GM21515 (cell line): Measurements from ENCODE around the gene PRKAR2B.

ENCODE experiments used
- ATAC-seq: cut with Tn5 transposase; IDR thresholded peaks from one replicate; pipeline ENCODE4 v1.9.1; 2021; ENCODE audit not compliant: unreplicated experiment

The PRKAR2B gene

DNA sequence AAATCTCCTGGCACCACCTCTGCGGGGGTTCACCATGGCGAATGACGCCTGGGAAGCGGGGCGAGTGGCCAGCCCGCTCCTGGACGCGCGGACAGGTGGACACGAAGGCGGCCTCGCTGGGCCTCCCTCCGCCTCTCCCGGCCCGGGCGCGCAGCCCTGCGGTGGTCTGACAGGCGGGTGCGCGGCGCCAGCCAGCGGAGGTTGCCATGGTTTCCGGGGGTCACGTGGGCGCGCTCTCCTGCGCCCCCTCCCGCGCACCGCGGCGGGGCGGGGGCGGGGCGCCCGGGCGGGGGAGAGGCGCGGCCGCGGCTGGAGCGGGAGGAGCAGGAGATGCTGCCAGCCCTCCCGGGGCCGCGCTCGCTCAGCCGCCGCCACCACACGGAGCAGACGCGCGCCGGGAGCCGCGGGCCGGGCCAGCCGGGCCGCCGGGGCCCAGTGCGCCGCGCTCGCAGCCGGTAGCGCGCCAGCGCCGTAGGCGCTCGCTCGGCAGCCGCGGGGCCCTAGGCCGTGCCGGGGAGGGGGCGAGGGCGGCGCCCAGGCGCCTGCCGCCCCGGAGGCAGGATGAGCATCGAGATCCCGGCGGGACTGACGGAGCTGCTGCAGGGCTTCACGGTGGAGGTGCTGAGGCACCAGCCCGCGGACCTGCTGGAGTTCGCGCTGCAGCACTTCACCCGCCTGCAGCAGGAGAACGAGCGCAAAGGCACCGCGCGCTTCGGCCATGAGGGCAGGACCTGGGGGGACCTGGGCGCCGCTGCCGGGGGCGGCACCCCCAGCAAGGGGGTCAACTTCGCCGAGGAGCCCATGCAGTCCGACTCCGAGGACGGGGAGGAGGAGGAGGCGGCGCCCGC, at the start of gene PRKAR2B:
Gene PRKAR2B (plus strand): TSS at position 359 of the 848 bp plus-strand sequence. CDS start 203 bp downstream, at position 562.
- peak; percentile 92 for ATAC-seq

DNA sequence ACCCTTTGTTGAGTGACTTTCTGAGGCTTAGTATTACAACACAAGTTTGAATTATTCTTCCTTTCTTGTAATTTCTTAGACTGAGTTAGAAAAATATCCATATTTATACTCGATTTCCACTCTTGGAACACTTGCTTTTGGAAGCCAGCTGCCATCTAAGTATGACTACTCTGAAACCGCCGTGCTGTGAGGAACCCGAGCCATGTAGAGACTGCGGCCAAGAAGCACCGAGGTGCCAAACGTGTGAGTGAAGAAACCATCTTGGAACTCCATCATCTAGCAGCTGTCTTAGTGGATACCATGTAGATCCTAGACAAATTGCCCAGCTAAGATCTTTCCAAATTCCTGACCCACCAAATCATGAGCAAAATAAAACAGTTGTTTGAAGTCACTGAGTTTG, 49.7 kb upstream of the PRKAR2B start:
- no peak for ATAC-seq

DNA sequence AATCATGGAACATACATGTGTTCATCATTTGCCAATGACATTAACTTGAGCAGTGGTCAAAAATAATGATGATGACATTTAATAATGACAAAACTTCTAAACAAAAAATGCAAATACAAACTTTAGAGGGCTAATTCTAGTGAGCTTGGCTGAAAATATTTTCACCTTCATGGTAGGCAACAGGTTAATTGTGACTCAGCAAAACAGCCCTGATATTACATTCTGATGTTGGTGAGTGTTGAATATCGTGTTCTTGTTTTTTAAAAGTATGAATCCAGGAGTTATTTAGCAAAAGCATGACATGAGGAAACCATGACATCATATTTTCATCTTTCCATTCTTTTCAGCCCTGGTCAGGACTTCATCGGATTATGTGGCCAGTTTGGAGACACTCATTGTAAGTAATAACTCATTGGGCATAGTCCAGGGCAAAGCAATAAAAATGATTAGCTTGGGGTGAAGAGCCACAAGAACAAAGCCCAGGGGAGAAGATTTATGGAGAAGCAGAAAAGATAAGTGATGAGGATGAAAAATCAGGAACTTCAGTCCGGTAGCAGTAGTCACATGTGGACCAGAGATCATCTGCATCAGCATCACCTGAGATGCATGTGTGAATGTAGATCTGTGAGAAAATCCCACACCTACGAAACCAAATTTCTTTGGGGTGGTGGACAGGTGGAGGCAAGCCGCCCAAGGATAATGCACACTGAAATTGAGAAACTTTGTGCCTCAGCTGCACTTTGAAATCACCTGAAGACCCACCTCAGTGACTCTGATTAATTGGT, 46.8 kb upstream of the PRKAR2B start:
- ATAC-seq, result no peak

DNA sequence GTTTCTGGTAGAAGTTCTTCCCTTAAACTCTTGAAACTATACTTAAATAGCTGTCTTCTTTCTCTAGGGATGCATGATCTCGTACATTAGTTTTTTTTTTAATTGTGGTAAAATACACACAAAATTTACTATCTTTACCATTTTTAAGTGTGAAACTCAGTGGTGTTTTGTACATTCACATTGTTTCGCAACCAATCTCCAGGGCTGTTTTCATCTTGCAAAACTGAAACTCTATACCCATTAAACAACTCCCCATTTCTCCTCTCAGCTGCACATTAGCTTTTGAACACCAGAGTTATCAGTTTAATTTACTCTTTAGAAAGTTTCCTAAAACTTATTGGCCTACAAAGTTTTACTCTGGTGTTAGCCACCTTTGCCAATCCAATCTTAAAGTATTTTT, 45.5 kb upstream of the PRKAR2B start:
- no peak for ATAC-seq

DNA sequence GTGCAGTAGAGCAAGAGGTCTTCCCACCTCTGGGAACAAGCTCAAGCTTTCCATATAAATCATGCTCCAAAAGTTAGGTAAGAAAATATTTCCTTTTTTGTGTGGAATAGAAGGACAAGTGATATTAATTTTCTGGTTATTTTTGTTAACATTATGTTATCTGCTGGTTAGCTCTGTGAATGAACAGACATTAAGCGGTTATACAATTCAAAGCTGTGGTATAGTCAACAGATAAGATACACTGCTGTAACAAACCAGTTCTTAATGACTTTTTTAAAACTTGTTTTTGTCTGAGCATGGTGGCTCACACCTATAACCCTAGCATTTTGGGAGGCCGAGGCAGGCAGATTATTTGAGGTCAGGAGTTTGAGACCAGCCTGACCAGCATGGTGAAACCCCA, 43.0 kb upstream of the PRKAR2B start:
- no peak for ATAC-seq

DNA sequence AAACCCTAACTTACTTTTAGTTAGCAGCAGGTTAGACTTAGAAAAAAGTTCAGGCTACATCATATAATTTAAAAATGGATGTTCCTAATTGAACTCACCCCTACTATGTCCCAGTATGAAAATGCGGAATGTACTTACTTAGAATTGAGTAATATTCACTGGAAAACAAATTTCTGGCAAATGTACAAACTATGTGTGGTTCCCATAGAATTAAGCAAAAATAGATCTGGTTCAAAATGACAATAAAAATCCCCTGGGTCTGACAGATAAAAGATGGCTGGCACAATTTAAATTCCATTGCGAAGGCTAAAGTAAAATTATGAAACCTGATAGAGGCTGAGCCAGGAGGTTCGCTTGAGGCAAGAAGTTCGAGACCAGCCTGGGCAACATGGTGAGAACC, 42.4 kb upstream of the PRKAR2B start:
- ATAC-seq, result no peak

DNA sequence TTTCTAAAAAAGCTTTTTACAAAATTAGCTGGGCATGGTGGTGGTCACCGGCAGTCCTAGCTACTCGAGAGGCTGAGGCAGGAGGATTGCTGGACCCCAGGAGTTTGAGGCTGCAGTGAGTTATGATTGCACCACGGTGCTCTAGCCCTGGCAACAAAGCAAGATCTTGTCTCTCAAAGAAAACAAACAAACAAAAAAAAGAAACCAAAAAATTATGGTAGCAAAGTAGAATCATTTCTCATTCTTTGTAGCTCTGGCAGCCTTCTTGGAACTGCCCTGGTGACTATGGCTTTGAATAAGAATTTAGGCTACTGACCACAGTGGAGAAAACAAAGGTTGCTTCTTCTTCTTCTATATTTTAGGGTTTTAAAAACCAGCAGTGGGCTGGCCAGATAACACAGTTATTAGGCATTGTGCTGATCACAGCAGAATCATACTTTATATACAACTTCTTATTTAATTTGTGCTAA, 41.9 kb upstream of the PRKAR2B start:
- ATAC-seq, result no peak

DNA sequence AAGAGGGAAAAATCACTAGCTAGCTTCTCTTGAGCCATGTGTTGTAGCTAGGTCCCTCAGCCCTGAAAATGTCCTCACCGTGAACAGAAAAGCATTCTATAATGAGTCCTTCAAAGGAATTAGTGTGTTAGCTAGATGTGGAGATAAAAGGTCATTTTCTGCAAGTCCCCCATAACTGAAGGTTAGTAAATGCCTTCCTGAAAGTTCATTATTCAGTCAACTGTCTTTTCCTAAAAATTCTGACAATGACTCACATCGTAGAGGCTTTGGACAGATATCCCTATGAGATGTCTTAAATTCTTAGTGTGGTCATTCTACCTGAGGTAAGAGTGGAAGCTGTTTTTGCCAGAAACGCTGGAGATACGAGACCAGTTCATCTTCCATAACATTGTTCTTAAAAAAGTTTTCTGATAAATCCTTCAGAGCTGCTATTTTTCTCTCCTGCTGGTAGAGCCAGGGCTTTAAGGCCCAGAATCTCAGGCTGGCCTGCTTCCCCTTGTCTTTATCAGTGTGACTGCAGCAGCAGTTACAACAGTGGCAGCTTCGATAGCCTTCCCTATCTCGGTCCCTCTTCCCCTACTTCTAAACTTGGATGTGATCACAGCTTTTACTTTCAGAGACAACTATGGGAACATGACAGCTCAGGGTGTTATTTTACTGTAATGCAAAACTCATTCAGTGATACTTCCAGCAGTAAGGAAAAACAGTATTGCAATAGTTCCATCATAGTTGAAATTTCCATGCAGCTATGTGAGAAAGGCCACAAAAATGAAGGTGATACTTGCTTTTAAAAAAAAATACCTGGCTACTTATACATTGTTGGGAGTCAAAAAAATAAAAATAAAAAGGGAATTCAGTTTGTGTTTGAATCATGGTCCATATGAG, 37.3 kb upstream of the PRKAR2B start:
- ATAC-seq, result no peak

DNA sequence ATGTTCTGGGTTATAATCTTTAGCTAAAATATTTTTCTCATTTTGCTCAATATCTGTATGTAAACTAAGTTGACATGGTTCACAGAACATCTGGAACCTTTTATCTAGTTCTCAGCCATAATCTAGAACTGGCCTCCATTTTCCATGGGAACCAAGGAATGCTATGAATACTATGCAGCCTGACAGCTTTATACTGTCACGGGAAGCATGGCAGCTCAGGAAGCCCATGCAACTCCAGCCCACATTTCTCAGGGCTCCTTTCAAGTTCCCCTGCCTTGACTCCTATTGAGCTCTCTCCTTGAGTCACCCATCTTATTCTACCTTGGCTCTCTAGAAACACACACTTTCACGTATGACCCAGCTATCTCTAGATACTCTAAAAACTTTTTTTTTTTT, 36.6 kb upstream of the PRKAR2B start:
- ATAC-seq, result no peak

DNA sequence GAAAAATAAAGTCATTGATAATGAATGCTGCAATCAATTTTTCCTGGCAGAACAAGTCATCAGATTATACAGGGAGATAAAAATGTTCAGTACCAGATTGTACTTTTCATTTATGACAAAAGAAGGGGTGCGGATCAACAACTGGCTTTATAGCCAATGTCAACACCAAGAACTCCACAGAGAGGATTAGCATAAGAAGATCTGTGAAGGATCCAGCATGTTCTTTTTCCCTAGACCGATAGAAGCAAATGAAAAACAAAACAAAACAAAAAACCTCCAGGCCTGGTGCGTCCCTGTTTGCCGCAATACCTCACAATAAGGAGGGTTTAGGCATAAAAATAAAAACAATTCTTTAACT, 34.7 kb upstream of the PRKAR2B start:
- ATAC-seq, result no peak

DNA sequence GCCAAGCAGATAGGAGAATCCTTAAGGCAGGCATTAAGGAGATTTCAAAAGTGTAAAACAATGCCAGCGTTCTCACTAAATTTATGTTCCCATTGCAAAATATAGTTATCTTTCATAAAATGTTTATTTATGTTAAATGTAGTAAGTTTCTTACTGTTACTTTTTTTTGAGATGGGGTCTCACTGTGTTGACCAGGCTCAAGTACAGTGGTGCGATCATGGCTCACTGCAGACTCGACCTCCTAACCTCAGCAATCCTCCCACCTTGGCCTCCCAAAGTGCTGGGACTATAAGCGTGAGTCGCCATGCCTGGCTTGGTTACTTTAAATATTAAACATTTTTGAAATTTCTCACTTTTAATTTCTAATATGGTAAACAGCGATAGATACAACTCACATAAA, 31.8 kb upstream of the PRKAR2B start:
- ATAC-seq, result no peak

DNA sequence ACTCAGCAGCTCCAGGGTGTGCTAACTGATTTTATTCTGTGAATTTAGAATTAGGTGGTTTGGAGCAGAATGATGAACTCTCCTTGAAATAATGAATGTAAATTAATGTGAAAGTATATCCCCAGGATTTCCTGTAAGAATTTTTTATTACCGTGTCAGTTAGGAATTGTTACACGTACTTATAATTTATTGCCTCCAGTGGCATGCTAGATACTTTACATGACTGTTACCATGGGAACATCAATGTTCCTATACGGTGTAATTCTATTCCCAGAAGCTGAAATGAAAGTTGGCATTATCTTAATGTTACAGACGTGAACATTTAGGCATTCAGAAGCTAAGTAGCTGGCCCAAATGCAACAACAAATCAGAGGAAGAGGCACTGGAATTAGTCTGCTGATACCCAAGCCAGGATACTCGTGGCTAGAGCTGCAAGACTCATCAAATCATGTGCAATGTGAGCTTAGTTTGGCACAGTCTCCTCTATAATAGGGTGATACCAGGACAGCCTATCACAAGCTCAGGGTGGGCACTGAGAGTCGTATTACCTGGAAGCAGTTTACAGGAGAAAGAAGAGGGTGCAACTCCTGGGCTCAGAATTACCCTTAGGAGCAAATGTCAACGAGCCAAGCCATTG, 30.0 kb upstream of the PRKAR2B start:
- no peak for ATAC-seq

DNA sequence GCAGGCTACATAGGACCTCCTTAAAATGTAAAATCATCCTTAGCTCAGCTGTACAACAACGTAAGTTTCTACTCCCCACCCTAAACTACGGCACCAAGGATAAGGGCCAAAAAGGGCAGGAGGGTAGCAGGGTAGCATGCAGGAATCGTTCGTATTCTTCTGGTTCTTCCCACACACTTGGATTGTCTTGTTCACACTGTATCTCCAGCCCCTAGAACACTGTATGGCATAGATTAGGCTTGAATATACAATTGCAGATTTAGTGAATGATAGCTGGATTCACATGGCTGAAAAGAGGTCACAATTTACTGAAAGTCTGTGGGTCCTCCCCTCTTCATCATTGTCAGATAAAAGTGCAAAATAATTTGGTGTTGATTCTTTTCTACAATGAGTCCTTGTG, 28.2 kb upstream of the PRKAR2B start:
- no peak for ATAC-seq

DNA sequence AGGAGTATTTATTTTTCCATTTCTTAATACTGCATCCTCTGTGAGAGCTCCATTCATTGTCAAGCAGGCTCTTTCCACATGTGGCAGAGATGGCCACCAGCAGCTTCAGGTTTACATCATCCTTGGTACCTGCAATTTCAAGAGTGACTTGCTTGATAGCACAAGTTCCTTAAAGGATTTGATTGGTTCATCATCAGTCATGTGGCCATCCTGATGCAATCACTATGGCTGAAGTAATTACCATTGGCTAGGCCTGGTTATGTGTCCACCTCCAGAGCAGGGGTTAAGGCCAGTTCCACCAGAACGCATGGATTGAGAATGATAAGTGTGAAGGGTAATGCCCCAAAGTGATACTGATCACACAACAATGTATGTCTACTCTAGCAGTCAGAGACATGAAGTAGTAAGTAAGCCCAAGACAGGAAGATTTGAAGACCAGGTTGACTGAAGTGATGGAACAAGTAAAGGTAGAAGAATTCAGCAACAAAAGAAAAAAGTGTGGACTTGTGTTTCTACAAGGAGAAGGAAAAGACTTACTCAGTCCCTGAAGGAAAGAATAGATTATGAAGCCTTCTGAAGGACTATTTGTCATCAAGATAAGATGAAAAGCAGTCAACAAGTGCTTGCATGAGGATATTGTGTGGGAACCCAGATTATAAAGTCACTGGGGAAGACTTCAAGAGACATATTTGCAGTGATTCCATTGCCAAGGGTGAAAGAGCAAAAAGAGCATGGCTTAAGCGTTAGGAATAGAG, 26.4 kb upstream of the PRKAR2B start:
- no peak for ATAC-seq

DNA sequence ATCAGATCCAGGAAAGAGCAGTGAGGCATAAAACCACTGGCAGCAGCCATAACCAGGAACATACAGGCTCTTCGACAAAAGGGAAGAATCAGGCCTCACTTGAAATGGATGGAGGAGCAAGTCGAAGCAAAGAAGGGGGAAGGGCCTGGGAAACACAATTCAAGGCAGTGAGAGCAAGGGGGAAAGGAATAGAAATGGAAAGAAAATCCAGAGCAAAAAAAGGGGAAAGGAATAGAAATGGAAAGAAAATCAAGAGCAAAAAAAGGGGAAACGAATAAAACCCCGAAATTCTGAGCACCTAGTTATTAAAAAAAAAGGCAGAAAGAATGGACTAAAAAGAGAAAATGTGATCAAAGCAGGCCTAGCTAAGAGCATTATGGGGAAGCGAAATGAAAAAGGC, 24.1 kb upstream of the PRKAR2B start:
- no peak for ATAC-seq

DNA sequence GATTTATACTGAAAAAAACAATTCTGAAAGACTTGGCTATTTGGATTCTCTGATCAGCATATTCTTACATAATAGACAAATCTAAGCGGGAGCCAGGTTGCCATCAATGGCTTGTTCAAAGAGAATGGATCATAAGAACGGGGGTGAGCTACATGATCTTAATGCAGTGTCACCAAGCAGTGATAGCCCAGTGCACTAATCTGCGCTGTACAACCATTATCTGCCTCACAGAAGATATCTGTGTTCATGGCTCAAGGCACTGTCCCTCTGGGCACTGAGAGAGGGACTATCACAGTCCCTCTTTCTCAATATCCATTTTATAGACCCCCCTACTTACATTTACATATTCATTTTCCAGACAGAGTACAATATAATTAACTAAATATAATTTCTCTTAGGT, 22.9 kb upstream of the PRKAR2B start:
- no peak for ATAC-seq

DNA sequence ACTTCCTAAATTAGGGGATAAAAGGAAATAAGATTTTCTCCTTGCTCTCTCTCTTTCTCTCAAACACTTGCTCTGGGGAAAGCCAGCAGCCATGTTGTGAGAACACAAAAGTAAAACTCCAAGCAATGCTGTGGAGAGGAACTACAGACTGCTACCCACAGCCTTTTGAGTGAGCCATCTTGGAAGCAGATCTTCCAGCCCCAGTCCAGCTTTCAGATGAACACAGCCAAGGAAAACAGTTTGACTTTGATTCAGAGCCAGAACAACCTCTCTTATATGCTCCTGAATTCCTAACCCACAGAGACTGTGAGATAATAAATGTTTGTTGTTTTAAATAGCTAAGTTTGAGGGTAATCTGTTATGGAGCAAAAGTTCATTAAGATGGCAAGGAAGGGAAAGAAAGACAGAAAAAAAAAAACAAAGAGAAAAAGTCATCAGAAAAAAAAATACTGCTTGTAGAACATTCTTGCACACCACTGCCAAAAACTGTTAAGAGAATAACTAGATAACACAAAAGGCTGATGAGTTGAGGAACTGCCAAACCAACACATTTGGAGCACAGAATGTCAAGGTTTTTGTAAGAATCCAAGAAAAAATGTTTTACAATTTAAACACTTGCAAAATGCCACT, 20.9 kb upstream of the PRKAR2B start:
- no peak for ATAC-seq

DNA sequence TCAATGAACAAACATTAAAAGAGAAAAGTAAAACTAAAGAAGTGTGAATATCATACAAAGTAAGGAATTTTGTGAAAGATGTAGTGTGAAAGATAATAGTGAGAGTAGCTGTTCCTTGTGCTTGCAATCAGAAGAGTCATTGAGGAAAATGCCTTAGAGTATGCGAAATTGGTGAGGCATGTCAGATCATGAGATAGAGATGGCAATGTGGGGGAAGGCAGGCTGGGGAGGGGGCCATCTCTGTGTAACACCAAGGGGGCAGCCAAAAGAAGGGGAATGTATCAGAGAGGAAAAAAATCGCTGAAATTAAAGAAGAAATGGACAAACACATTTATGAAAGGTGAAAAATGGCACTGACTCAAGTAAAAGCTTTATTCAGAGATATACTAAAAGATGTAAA, 19.6 kb upstream of the PRKAR2B start:
- ATAC-seq, result no peak

DNA sequence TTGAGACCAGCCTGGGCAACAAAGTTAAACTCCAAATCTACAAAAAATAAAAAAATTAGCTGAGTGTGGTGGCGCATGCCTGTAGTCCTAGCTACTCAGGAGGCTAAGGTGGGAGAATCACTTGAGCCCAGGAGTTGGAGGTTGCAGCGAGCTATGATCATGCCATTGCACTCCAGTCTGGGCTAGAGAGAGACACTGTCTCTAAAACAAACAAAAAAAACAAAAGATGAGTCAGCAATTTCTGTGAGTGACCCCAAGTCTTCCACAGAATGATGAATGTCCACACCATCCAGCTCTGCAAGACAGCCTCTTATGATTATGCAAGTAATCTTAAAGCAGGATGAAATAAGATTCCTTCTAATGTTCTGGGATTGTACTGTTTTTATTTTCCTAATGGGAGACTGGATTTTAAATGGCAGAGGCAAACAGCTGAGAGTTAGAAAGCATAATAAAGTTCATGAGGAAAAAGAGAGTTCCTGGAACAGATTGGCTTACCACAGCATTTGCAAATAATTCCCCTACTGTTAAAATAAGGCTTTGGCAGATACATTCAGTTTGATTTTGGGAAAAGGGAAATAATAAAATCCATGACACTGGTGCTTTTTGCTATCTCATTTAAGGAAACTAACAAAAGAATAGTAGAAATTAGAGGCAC, 18.9 kb upstream of the PRKAR2B start:
- no peak for ATAC-seq
